ENCODE results near the gene MYO3B.

- TF ChIP-seq EP300 (IDR thresholded peaks at IDR 0.05) (no peak), POLR2A (IDR thresholded peaks at IDR 0.05; ENCODE audit: low read depth) (no peak)
Observed at GRCh38 chr2:170298861-170299429, 121.0 kb downstream of the MYO3B start.

Data from esophagus muscularis mucosa (tissue), 2 donors.